Pons (tissue), 1 donor: Measurements from ENCODE around the gene SDF2L1.
"Not testable (repeated sequence)": the region's sequence is repeated elsewhere in the genome, so short reads cannot be mapped to it uniquely, and the experiment has no call there.

Experiments used
- DNase-seq: peaks from one replicate; pipeline ENCODE4 v3.0.0-alpha.2; 2016; ENCODE audit warnings: low spot score

Gene SDF2L1

DNA sequence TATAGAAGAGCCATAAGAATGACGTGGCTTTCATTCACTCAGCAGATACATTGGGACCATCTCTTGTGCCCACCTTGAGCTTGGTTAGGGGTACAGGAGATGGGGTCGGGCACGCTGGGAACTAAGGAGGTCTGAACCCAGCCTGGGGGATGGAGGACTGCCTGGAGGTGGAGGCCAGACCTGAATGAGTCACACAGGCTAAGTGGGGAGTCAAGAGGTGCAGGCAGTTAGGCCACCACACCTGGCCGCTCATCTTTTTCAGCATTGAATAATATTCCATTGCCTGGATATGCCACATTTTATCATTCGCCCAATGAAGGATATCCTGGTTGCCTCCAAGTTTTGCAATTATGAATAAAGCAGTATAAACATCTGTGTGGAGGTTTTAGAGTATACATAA is 19.9 kb downstream of the SDF2L1 start:
- no peak for DNase-seq

DNA sequence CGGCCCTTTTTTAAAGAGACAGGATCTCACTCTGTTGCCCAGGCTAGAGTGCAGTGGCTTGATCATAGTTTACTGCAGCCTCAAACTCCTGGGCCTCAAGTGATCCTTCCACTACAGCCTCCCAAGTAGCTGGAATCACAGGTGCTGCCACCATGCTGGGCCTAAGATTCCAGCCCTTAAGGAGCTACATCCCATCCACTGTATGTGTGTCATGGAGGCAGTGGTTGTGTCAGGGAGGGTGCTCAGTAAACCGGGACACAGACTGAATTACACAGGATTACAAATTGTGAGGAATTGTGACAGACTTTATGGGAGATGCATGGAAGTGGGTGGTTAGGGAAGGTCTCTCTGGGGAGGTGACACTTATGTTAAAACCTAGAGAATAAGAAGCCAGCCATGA is 21.6 kb downstream of the SDF2L1 start:
- DNase-seq = no peak

DNA sequence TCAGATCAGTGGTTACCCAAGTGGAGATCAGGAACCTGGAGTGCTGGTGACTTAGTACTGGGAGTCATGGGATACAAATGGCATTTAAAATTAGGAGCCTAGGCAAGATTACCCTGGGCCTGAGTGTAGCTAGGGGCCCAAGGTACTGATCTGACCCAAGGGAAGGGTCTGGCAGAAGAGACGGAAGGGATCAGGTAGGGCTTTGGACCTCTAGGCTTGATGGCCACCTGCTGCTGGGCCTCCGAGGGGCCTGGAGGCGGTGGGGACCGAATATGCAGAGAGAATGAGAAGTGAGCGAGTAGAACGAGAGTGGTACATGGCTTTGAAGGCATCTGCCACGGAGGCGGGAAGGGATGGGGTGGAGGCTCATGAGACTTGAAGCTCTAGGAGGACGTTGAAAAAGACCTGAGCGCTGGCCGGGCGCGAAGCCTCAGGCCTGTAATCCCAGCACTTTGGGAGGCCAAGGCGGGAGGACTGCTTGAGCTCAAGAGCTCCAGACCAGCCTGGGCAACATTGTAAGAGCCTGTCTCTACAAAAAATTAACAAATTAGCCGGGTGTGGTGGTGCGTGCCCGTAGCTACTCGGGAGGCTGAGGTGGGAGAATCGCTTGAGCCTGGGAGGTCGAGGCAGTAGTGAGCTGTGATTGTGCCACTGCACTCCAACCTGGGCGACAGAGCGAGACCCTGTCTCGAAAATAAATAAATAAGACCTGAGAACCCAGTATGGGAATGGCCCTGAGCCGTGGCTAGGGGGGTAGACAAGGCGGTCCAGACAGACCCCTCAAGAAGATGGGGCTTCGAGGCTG is 23.1 kb downstream of the SDF2L1 start:
- no peak for DNase-seq

DNA sequence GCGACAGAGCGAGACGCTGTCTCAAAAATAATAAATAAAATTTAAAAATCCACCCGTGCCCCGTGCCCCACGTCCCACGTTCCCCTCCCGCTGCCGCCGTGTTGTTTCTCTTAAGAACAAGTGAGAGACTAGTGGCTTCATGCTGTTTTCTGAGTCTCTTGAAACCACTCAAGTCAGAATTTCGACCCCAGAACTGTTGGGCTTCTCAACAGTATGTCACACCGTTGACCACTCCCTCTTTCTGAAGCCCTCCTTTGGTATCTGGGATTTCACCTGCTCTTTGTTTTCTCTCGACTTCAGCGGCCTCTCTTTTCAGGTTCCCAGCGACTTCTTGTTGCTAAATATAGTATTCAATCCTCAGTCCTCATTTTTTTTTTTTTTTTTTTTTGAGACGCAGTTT is 24.7 kb downstream of the SDF2L1 start:
- DNase-seq = no peak

DNA sequence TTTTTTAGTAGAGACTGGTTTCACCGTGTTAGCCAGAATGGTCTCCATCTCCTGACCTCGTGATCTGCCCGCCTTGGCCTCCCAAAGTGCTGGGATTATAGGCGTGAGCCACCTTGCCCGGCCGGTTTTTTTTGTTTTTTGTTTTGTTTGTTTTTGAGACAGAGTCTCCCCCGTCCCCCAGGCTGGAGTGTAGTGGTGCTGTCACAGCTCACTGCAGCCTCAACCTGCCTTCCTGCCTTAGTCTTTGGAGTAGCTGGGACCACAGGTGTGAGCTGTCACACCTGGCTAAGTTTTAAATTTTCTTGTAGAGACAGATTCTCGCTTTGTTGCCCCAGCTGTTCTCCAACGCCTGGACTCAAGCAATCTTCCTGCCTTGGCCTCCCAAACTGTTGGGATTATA is 26.9 kb downstream of the SDF2L1 start:
- no peak for DNase-seq

DNA sequence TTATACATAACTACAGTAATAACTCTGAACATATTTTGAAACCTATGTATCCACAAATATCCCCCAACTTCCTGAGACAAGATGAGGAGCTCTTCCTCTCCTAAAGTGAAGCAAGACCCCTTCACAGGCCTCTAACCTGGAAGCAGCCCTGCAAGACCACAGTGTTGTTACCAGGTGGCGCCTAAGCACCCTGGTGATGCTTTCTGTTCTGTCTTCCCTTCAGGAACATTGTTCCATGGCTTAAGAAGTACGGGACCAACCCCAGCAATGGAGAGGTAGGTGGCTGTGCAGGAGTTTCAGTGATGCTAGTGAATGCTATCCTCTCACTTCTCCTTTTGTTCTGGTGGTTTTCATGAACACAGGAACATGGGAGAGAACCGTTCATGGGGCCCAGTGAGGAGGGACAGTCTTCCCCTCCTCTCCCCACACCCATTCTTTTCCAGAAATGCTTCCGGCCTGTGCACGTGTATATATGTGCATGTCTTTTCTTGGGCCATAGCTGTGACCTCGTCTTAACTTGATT is 30.1 kb downstream of the SDF2L1 start:
- DNase-seq = no peak

DNA sequence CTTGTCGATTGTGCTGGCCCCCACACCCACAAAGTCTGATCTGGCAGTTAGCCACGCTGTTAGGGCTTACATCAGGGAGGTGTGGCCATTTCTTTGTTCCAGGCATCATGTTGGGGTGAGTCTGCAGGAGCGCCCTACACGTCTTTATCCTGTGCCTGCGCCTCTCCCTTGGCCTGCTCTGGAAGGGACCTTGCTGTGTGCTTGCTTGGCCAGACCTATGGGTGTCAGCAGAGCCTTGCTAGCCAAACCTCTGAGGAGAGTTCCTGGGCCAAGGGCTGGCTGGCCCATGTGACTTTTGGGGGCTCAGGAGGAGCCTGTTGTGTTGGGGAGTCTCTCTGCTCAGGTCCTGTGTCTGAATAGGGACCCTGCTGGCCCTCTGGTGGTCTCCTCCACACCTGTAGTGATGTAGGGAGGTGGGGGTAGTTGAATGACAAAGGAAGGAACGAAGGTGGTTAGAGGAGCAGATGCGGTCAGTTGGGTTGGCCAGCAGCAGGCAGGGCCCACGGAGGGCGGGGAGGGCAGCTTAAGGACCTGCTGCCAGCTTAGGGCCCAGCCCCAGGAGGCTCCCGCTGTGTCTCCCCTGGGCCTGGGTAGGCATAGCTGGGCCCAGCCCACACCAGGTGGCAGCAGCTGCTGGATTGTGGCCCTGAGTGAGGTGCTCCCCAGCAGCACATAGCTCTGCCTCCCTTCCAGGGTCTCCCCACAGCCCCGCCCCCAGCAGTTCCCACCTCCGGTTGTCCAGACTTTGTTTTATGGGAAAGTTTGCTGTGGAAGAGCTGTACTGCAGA is 31.6 kb downstream of the SDF2L1 start:
- DNase-seq = no peak

DNA sequence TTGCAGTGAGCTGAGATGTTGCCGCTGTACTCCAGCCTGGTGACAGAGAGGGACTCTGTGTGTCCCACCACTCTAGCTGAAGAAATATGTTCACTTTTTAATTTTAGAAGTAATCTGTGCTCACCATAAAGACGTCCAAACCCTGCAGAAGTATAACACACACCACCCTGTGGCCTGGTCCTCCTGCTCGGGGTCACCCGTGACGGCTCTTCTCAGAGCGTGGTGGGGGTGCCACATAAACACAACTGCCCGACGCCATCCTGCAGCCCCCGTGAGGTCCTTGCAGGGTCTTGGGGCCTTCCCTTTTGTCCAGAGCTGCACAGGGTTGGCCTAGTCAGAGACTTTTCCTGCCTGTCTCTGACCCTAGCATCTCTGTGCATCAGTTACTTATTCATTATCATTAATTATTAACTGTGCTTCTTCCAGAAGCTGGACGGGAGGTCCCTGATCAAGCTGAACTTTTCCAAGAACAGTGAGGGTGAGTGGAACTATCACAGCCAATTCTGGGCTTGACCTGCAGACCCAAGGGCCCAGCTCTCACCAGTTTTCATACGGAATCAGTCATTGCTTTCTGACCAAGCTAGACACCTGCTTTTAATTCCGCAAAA is 32.6 kb downstream of the SDF2L1 start:
- no peak for DNase-seq

DNA sequence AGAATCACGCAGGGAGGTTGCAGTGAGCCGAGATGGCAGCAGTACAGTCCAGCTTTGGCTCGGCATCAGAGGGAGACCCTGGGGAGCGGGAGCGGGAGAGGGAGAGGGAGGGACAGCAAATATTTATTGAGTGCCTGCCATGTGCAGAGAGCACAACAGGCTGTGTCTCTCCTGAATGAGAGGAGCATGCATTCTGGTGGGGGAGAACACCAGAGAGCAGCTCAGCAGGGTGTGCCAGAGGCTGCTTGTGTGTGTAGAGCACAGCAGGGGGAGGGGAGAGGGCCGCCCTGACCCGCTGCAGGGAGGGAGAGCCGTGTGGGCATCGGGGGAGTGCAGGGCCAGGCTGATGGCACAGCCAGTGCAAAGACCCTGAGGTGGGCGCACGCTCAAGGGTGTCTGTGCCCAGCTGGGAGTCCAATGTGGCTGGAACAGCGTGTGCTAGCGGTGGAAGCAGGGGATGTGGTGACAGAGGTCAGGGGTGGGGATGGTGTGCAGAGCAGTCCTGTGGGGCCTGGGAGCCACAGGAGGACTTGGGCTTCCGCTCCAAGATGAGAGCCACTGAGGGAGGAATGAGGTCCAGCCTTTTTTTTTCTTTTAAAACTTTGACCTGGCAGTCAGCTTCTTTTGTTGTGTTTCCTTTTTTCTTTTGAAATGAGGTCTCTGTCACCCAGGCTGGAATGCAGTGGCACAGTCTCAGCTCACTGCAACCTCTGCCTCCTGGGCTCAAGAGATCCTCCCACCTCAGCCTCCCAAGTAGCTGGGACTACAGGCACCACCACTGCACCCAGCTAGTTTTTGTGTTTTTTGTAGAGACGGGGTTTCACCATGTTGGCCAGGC is 35.7 kb downstream of the SDF2L1 start:
- DNase-seq = no peak

DNA sequence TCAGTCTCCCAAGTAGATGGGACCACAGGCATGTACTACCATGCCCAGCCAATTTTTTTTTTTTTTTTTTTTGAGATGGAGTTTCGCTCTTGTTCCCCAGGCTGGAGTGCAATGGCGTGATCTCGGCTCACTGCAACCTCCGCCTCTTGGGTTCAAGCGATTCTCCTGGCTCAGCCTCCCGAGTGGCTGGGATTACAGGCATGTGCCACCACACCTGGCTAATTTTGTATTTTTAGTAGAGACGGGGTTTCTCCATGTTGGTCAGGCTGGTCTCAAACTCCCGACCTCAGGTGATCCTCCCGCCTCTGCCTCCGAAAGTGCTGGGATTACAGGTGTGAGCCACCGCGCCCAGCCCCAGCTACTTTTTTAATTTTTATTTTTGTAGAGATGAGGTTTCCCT is 36.7 kb downstream of the SDF2L1 start:
- DNase-seq = not testable (repeated sequence)

DNA sequence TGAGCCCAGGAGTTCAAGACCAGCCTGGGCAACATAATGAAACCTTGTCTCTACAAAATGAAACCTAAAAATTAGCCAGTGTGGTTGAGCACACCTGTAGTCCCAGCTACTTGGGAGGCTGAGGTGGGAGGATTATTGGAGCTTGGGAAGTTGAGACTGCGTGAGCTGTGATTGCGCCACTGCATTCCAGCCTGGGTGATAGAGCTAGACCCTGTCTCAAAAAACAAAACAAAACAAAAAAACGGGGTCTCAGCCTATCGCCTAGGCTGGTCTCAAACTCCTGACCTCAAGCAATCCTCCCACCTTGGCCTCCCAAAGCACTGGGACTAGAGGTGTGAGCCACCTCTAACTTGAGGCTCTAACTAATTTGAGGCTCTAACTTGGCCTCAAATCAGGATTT is 37.3 kb downstream of the SDF2L1 start:
- DNase-seq = no peak

DNA sequence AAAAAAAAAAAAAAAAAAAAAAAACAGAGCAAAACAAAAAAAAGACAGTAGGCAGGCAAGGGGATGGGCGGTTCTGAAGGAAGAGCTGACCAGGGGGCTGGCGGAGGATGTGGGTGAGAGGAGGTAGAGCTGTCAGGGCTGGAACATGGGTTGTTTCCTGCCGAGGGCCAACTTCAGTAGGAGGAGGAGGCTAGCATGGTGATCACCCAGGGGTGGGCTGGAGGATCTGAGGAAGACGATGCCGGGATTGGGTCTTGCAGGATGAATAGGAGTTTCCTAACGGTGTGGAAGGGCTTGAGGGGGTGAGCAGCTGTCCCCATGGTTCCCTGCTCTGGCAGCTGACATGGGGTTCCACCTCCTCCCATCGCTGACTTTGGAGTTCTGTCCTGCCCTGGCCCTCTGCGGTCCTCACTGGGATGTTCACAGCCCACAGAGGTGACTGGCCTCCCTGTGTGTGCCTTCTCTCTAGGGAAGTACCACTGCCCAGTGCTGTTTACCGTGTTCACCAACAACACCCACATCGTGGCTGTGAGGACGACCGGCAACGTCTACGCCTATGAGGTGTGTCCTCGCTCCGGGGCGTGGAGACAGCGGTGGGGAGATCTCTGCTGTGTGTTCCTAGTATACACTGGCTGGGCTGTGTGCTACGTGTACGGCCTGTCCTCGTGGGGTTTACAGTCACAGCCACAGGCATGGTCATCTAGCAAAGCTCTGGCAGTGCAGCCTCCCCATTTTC is 38.9 kb downstream of the SDF2L1 start:
- DNase-seq = no peak

DNA sequence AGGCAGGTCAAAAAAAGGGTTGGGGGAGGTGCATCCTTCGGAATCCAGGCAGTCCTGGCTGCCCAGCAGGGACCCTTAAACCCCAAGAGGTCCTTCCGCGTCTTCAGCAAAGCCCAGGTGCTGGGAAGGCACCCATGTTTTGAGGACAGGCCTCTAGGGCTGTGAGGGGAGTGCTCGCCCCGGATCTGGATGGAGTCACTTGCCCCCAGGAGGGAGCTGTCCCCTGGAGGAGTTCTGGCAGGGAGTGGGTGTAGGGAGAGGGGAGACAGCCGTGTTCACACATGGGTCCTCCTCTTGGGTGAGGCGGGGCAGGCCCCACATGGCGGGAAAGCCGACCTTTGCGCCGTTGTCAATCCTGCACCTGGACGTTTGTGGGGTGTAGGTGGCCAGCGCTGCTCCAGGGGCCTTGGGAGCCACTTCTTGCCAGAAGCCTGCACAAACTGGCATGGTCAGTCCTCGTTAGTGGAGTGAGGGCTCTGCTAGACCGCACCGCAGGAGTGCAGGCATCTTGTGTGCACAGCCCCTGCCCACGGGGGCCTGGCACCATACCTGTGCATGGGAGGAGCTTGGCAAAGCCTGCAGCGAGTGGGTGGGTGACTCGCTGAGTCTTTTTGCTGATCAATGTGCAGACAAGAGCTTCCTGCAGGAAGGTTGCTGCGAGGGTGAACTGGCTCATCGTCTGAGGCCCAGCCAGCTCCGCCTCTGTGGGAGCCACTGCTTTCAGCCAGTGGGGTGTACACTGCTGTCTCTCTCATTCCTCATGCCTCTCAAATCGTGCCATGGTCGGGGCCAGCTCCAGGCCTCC is 39.7 kb downstream of the SDF2L1 start:
- DNase-seq = no peak

DNA sequence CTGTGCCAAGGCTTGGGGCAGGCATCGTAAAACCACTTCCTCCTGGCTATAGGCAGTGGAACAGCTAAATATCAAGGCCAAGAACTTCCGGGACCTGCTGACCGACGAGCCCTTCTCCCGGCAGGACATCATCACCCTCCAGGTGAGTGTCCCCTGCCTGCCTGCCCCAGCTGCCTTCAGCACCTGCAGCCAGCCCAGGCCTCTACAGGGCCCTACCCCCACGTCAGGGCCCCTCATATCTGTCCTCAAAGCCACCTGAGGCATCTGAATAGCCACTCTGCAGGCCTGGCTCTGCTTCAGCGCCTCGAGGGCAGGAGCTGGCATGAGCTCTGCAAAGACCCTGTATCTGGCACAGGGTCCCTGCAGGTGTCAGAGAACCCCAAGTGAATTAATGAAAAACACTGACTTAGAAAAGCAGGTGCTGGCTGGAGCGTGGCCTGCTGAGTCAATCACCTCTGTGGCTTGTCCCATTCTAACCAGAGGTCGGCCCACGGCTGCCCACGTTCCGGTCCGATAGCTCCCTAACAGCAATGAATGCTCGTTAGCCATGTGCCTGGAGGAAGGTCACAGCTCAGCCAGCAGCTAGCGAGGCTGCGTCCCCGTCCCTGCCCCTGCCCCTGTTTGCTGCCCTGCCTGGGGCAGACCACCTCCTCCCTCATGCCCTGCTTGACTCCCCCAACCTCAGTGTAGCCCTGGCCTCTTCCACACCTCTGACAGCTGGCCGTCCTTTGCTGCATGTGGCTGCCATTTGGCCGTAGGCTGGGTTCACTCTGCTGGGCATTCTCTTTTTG is 40.5 kb downstream of the SDF2L1 start:
- no peak for DNase-seq

DNA sequence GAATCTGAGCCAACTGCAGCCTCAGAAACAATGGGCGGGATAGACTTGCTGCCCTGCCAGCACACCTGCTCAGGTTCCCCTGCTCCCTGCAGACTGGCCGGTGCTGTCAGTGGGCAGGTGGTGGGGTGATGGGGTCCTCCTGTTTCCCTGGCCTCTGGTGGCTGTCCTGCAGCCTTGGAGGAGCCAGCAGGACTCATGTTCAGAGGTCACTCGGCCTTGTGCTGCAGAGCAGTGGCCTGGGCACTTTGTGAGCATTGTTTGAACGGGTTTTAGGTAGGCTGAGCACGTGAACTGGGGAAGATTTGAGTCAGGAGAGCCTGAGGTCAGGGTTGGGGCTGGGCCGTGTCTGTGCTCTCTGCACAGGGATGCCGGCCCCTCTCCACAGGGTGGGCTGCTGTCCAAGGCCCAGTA is 41.3 kb downstream of the SDF2L1 start:
- DNase-seq = no peak

DNA sequence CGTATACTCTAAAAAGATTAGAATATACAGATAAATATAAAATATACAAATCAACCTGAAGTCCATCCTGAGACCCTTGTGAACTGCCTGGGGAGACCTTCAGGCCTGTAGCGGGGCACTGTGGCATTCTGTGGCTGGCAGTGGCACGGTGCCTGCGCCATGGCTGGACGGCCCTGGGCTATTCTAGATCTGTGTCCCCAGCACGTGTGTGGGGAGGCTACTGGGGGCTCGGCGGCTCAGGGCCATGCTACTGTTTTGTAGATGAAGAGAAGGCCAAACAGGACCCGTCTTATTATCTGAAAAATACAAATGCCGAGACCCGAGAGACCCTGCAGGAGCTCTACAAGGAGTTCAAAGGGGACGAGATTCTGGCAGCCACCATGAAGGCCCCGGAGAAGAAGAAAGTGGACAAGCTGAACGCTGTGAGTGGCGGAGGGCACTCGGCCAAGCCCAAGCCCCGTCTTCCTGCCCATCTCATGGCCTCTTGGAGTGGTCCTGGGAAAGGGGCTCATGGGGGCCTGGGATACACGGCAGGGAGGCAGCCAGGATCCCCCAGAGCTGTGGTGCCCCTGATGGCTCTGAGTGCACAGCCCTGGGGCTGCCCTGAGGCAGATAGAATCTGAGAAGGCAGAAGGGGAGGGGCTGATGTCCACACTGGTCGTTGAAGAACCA is 42.5 kb downstream of the SDF2L1 start:
- no peak for DNase-seq

DNA sequence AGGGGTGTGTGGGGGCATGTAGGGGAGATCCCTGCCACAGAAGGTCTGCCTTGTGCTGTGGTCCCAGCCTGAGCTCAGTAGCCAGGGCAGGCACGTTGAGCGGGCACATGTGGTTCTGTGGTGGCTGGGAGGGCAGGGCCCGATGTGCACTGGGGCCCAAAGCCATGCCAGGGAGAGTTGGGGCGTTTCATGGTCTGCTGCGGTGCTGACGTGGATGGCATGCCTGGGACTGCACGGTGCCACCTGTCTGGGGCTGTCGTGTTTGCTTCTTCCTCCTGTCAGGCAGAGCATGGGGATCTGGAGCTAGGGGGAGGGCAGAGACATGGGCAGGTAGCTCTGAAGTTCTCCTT is 43.0 kb downstream of the SDF2L1 start:
- DNase-seq = no peak

DNA sequence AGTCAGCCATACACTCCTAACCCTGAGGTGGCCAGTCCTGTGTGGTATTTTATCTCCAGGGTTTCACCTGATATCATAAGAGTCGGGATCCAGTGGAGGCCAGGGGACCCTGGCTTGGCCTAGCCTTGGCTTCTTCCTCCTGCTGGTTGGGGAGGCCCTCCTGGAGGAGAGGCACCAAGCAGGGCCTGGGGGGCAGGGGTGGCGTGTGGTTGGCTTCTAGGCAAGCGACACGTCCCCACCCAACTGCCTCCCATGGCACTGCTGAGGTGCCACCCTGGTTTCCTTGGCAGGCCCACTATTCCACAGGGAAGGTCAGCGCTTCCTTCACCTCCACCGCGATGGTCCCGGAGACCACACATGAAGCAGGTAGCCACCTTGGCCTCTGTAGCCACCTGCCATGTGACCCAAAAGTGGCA is 44.1 kb downstream of the SDF2L1 start:
- no peak for DNase-seq
